ENCODE measurements around the gene RNF217.

Gene RNF217

GRCh38 chr6:124943658-124944057, 18.6 kb upstream of the RNF217 start:
- H3K9me3 ChIP-seq (ENCODE audit: control insufficient read depth in 2 of 2, low read length in 2 of 2) = no peaks in the 10 kb centered on the region
- no peaks in the 10 kb centered on the region for H3K4me1 ChIP-seq (ENCODE audit: control insufficient read depth in 2 of 2, insufficient read depth in 2 of 2, low read length in 2 of 2)
- H3K4me3 ChIP-seq (ENCODE audit: low read length in 2 of 2) = no peak overlapping the region
- no peak overlapping the region for H3K27ac ChIP-seq (ENCODE audit: low read depth in 2 of 2, low read length in 2 of 2)
- H3K36me3 ChIP-seq (ENCODE audit: control insufficient read depth in 2 of 2, insufficient read depth in 2 of 2, low read length in 2 of 2) = no peaks in the 10 kb centered on the region
- H3K9ac ChIP-seq (ENCODE audit: low read depth in 1 of 2, low read length in 2 of 2) = no peak overlapping the region
- H3K27me3 ChIP-seq (ENCODE audit: control insufficient read depth in 2 of 2, insufficient read depth in 2 of 2, low read length in 2 of 2) = no peaks in the 10 kb centered on the region

GRCh38 chr6:124947971-124948451, 14.2 kb upstream of the RNF217 start:
- H3K36me3 ChIP-seq (ENCODE audit: control insufficient read depth in 2 of 2, insufficient read depth in 2 of 2, low read length in 2 of 2) = no peaks in the 10 kb centered on the region
- no peaks in the 10 kb centered on the region for H3K4me1 ChIP-seq (ENCODE audit: control insufficient read depth in 2 of 2, insufficient read depth in 2 of 2, low read length in 2 of 2)
- no peaks in the 10 kb centered on the region for H3K9me3 ChIP-seq (ENCODE audit: control insufficient read depth in 2 of 2, low read length in 2 of 2)
- H3K27me3 ChIP-seq (ENCODE audit: control insufficient read depth in 2 of 2, insufficient read depth in 2 of 2, low read length in 2 of 2) = no peaks in the 10 kb centered on the region
- no peak overlapping the region for H3K4me3 ChIP-seq (ENCODE audit: low read length in 2 of 2)
- no peak overlapping the region for H3K9ac ChIP-seq (ENCODE audit: low read depth in 1 of 2, low read length in 2 of 2)
- no peak overlapping the region for H3K27ac ChIP-seq (ENCODE audit: low read depth in 2 of 2, low read length in 2 of 2)

- H3K27me3 ChIP-seq (ENCODE audit: control insufficient read depth in 2 of 2, insufficient read depth in 2 of 2, low read length in 2 of 2) = no peaks in the 10 kb centered on the region
- H3K9ac ChIP-seq (ENCODE audit: low read depth in 1 of 2, low read length in 2 of 2) = no peak overlapping the region
- H3K9me3 ChIP-seq (ENCODE audit: control insufficient read depth in 2 of 2, low read length in 2 of 2) = no peaks in the 10 kb centered on the region
- H3K4me1 ChIP-seq (ENCODE audit: control insufficient read depth in 2 of 2, insufficient read depth in 2 of 2, low read length in 2 of 2) = no peaks in the 10 kb centered on the region
- no peak overlapping the region for H3K4me3 ChIP-seq (ENCODE audit: low read length in 2 of 2)
- H3K36me3 ChIP-seq (ENCODE audit: control insufficient read depth in 2 of 2, insufficient read depth in 2 of 2, low read length in 2 of 2) = no peaks in the 10 kb centered on the region
- no peak overlapping the region for H3K27ac ChIP-seq (ENCODE audit: low read depth in 2 of 2, low read length in 2 of 2)
Observed at GRCh38 chr6:124949706-124950105, 12.5 kb upstream of the RNF217 start.

- Histone ChIP-seq H3K27me3 (ENCODE audit: control insufficient read depth in 2 of 2, insufficient read depth in 2 of 2, low read length in 2 of 2) (no peaks in the 10 kb centered on the region), H3K9ac (ENCODE audit: low read depth in 1 of 2, low read length in 2 of 2) (no peak overlapping the region), H3K4me1 (ENCODE audit: control insufficient read depth in 2 of 2, insufficient read depth in 2 of 2, low read length in 2 of 2) (no peaks in the 10 kb centered on the region), H3K27ac (ENCODE audit: low read depth in 2 of 2, low read length in 2 of 2) (no peak overlapping the region), H3K36me3 (ENCODE audit: control insufficient read depth in 2 of 2, insufficient read depth in 2 of 2, low read length in 2 of 2) (no peaks in the 10 kb centered on the region), H3K9me3 (ENCODE audit: control insufficient read depth in 2 of 2, low read length in 2 of 2) (no peaks in the 10 kb centered on the region), H3K4me3 (ENCODE audit: low read length in 2 of 2) (no peak overlapping the region)
Observed at GRCh38 chr6:124953808-124954207, 8.4 kb upstream of the RNF217 start.

GRCh38 chr6:124955108-124955856, 7.0 kb upstream of the RNF217 start:
- Histone ChIP-seq H3K9ac (ENCODE audit: low read depth in 1 of 2, low read length in 2 of 2) (no peak overlapping the region), H3K4me1 (ENCODE audit: control insufficient read depth in 2 of 2, insufficient read depth in 2 of 2, low read length in 2 of 2) (no peaks in the 10 kb centered on the region), H3K36me3 (ENCODE audit: control insufficient read depth in 2 of 2, insufficient read depth in 2 of 2, low read length in 2 of 2) (no peaks in the 10 kb centered on the region), H3K27ac (ENCODE audit: low read depth in 2 of 2, low read length in 2 of 2) (no peak overlapping the region), H3K9me3 (ENCODE audit: control insufficient read depth in 2 of 2, low read length in 2 of 2) (no peaks in the 10 kb centered on the region), H3K27me3 (ENCODE audit: control insufficient read depth in 2 of 2, insufficient read depth in 2 of 2, low read length in 2 of 2) (no peaks in the 10 kb centered on the region), H3K4me3 (ENCODE audit: low read length in 2 of 2) (no peak overlapping the region)

- no peaks in the 10 kb centered on the region for H3K4me1 ChIP-seq (ENCODE audit: control insufficient read depth in 2 of 2, insufficient read depth in 2 of 2, low read length in 2 of 2)
- H3K27ac ChIP-seq (ENCODE audit: low read depth in 2 of 2, low read length in 2 of 2) = no peak overlapping the region
- no peak overlapping the region for H3K9ac ChIP-seq (ENCODE audit: low read depth in 1 of 2, low read length in 2 of 2)
- no peak overlapping the region for H3K4me3 ChIP-seq (ENCODE audit: low read length in 2 of 2)
- no peaks in the 10 kb centered on the region for H3K36me3 ChIP-seq (ENCODE audit: control insufficient read depth in 2 of 2, insufficient read depth in 2 of 2, low read length in 2 of 2)
- no peaks in the 10 kb centered on the region for H3K9me3 ChIP-seq (ENCODE audit: control insufficient read depth in 2 of 2, low read length in 2 of 2)
- H3K27me3 ChIP-seq (ENCODE audit: control insufficient read depth in 2 of 2, insufficient read depth in 2 of 2, low read length in 2 of 2) = no peaks in the 10 kb centered on the region
Observed at GRCh38 chr6:124956018-124956417, 6.2 kb upstream of the RNF217 start.

- Histone ChIP-seq H3K4me3 (ENCODE audit: low read length in 2 of 2) (no peak overlapping the region), H3K36me3 (ENCODE audit: control insufficient read depth in 2 of 2, insufficient read depth in 2 of 2, low read length in 2 of 2) (no peaks in the 10 kb centered on the region), H3K9ac (ENCODE audit: low read depth in 1 of 2, low read length in 2 of 2) (no peak overlapping the region), H3K27ac (ENCODE audit: low read depth in 2 of 2, low read length in 2 of 2) (no peak overlapping the region), H3K4me1 (ENCODE audit: control insufficient read depth in 2 of 2, insufficient read depth in 2 of 2, low read length in 2 of 2) (no peaks in the 10 kb centered on the region), H3K9me3 (ENCODE audit: control insufficient read depth in 2 of 2, low read length in 2 of 2) (no peaks in the 10 kb centered on the region), H3K27me3 (ENCODE audit: control insufficient read depth in 2 of 2, insufficient read depth in 2 of 2, low read length in 2 of 2) (no peaks in the 10 kb centered on the region)
Observed at GRCh38 chr6:124958149-124958548, 4.1 kb upstream of the RNF217 start.

GRCh38 chr6:124958759-124959354, 3.4 kb upstream of the RNF217 start:
- no peaks in the 10 kb centered on the region for H3K27me3 ChIP-seq (ENCODE audit: control insufficient read depth in 2 of 2, insufficient read depth in 2 of 2, low read length in 2 of 2)
- H3K4me1 ChIP-seq (ENCODE audit: control insufficient read depth in 2 of 2, insufficient read depth in 2 of 2, low read length in 2 of 2) = no peaks in the 10 kb centered on the region
- H3K9ac ChIP-seq (ENCODE audit: low read depth in 1 of 2, low read length in 2 of 2) = no peak overlapping the region
- H3K9me3 ChIP-seq (ENCODE audit: control insufficient read depth in 2 of 2, low read length in 2 of 2) = no peaks in the 10 kb centered on the region
- H3K27ac ChIP-seq (ENCODE audit: low read depth in 2 of 2, low read length in 2 of 2) = no peak overlapping the region
- H3K4me3 ChIP-seq (ENCODE audit: low read length in 2 of 2) = no peak overlapping the region
- no peaks in the 10 kb centered on the region for H3K36me3 ChIP-seq (ENCODE audit: control insufficient read depth in 2 of 2, insufficient read depth in 2 of 2, low read length in 2 of 2)

GRCh38 chr6:124960757-124961463, 1.3 kb upstream of the RNF217 start:
- peak overlapping the region in 1 of 2 donors; percentile 62 for H3K27ac ChIP-seq (ENCODE audit: low read depth in 2 of 2, low read length in 2 of 2)
- H3K9ac ChIP-seq (ENCODE audit: low read depth in 1 of 2, low read length in 2 of 2) = peak overlapping the region in 1 of 2 donors; percentile 77
- no peaks in the 10 kb centered on the region for H3K27me3 ChIP-seq (ENCODE audit: control insufficient read depth in 2 of 2, insufficient read depth in 2 of 2, low read length in 2 of 2)
- peaks cover 0 to 8% of the 10 kb centered on the region in 2 donors for H3K4me1 ChIP-seq (ENCODE audit: control insufficient read depth in 2 of 2, insufficient read depth in 2 of 2, low read length in 2 of 2)
- no peaks in the 10 kb centered on the region for H3K36me3 ChIP-seq (ENCODE audit: control insufficient read depth in 2 of 2, insufficient read depth in 2 of 2, low read length in 2 of 2)
- H3K9me3 ChIP-seq (ENCODE audit: control insufficient read depth in 2 of 2, low read length in 2 of 2) = no peaks in the 10 kb centered on the region
- peak overlapping the region; percentile 74 to 81 for H3K4me3 ChIP-seq (ENCODE audit: low read length in 2 of 2)

GRCh38 chr6:124961464-124961776, 817 bp upstream of the RNF217 start:
- Histone ChIP-seq H3K9ac (ENCODE audit: low read depth in 1 of 2, low read length in 2 of 2) (peak overlapping the region; percentile 48 to 77), H3K36me3 (ENCODE audit: control insufficient read depth in 2 of 2, insufficient read depth in 2 of 2, low read length in 2 of 2) (no peaks in the 10 kb centered on the region), H3K4me3 (ENCODE audit: low read length in 2 of 2) (peak overlapping the region; percentile 74 to 81), H3K27me3 (ENCODE audit: control insufficient read depth in 2 of 2, insufficient read depth in 2 of 2, low read length in 2 of 2) (no peaks in the 10 kb centered on the region), H3K9me3 (ENCODE audit: control insufficient read depth in 2 of 2, low read length in 2 of 2) (no peaks in the 10 kb centered on the region), H3K27ac (ENCODE audit: low read depth in 2 of 2, low read length in 2 of 2) (peak overlapping the region; percentile 62 to 75), H3K4me1 (ENCODE audit: control insufficient read depth in 2 of 2, insufficient read depth in 2 of 2, low read length in 2 of 2) (peaks cover 0 to 8% of the 10 kb centered on the region in 2 donors)

All from mucosa of rectum (tissue), 2 donors.